ENCODE data around the gene NMRK2.

DNA sequence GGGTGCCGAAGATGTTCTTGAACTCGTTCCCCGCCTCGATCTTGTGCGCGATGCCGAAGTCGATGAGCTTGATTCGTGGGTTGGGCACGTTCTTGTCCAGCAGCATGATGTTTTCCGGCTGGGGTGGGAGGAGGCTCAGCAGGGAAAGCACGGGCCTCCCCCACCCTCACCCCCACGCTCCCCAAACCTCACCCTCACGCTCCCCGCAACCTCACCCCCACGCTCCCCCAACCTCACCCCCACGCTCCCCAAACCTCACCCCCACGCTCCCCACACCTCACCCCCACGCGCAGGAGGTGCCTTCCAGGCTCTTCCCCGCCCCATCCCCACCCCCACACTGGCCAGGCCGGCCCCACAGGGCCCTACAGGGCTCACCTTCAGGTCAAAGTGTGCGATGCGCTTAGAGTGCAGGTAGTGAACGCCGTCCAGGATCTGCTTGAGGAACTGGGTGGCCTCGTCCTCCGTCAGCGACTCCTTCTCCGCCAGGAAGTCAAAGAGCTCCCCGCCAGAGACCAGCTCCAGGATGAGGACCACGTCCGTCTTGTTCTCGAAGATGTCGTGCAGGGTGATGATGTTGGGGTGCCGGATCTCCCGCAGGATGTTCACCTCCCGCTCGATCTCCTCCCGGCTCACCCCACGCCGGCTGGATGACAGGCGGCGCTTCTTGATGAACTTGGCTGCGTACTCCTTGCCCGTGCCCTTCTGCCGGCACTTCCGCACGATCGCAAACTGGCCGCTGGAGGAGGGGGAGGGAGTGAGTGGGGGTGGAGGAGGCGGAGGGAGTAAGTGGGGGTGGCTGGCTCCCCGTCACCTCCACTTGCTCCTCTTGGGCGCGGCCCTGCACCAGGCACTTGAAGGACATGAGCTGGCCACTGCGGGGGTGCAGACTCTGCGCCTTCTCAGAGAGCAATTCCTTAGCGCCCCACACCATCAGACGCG, 31.7 kb downstream of the NMRK2 start:
- TF ChIP-seq, protein P1, sequence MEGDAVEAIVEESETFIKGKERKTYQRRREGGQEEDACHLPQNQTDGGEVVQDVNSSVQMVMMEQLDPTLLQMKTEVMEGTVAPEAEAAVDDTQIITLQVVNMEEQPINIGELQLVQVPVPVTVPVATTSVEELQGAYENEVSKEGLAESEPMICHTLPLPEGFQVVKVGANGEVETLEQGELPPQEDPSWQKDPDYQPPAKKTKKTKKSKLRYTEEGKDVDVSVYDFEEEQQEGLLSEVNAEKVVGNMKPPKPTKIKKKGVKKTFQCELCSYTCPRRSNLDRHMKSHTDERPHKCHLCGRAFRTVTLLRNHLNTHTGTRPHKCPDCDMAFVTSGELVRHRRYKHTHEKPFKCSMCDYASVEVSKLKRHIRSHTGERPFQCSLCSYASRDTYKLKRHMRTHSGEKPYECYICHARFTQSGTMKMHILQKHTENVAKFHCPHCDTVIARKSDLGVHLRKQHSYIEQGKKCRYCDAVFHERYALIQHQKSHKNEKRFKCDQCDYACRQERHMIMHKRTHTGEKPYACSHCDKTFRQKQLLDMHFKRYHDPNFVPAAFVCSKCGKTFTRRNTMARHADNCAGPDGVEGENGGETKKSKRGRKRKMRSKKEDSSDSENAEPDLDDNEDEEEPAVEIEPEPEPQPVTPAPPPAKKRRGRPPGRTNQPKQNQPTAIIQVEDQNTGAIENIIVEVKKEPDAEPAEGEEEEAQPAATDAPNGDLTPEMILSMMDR (IDR thresholded peaks at IDR 0.05) = no peak
- TF ChIP-seq, protein P2, sequence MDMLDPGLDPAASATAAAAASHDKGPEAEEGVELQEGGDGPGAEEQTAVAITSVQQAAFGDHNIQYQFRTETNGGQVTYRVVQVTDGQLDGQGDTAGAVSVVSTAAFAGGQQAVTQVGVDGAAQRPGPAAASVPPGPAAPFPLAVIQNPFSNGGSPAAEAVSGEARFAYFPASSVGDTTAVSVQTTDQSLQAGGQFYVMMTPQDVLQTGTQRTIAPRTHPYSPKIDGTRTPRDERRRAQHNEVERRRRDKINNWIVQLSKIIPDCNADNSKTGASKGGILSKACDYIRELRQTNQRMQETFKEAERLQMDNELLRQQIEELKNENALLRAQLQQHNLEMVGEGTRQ (CRISPR knock-in tag; IDR thresholded peaks at IDR 0.05) = no peak
- TF ChIP-seq, protein P3, sequence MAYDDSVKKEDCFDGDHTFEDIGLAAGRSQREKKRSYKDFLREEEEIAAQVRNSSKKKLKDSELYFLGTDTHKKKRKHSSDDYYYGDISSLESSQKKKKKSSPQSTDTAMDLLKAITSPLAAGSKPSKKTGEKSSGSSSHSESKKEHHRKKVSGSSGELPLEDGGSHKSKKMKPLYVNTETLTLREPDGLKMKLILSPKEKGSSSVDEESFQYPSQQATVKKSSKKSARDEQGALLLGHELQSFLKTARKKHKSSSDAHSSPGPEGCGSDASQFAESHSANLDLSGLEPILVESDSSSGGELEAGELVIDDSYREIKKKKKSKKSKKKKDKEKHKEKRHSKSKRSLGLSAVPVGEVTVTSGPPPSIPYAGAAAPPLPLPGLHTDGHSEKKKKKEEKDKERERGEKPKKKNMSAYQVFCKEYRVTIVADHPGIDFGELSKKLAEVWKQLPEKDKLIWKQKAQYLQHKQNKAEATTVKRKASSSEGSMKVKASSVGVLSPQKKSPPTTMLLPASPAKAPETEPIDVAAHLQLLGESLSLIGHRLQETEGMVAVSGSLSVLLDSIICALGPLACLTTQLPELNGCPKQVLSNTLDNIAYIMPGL (CRISPR knock-in tag; IDR thresholded peaks at IDR 0.05) = no peak
- TF ChIP-seq, protein P4, sequence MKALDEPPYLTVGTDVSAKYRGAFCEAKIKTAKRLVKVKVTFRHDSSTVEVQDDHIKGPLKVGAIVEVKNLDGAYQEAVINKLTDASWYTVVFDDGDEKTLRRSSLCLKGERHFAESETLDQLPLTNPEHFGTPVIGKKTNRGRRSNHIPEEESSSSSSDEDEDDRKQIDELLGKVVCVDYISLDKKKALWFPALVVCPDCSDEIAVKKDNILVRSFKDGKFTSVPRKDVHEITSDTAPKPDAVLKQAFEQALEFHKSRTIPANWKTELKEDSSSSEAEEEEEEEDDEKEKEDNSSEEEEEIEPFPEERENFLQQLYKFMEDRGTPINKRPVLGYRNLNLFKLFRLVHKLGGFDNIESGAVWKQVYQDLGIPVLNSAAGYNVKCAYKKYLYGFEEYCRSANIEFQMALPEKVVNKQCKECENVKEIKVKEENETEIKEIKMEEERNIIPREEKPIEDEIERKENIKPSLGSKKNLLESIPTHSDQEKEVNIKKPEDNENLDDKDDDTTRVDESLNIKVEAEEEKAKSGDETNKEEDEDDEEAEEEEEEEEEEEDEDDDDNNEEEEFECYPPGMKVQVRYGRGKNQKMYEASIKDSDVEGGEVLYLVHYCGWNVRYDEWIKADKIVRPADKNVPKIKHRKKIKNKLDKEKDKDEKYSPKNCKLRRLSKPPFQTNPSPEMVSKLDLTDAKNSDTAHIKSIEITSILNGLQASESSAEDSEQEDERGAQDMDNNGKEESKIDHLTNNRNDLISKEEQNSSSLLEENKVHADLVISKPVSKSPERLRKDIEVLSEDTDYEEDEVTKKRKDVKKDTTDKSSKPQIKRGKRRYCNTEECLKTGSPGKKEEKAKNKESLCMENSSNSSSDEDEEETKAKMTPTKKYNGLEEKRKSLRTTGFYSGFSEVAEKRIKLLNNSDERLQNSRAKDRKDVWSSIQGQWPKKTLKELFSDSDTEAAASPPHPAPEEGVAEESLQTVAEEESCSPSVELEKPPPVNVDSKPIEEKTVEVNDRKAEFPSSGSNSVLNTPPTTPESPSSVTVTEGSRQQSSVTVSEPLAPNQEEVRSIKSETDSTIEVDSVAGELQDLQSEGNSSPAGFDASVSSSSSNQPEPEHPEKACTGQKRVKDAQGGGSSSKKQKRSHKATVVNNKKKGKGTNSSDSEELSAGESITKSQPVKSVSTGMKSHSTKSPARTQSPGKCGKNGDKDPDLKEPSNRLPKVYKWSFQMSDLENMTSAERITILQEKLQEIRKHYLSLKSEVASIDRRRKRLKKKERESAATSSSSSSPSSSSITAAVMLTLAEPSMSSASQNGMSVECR (CRISPR knock-in tag; IDR thresholded peaks at IDR 0.05; ENCODE audit: borderline replicate concordance) = no peak
- TF ChIP-seq, protein P5, sequence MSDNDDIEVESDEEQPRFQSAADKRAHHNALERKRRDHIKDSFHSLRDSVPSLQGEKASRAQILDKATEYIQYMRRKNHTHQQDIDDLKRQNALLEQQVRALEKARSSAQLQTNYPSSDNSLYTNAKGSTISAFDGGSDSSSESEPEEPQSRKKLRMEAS (CRISPR knock-in tag; IDR thresholded peaks at IDR 0.05) = no peak
- TF ChIP-seq TP53 (CRISPR knock-in tag; IDR thresholded peaks at IDR 0.05) (no peak), ZNF121 (CRISPR knock-in tag; IDR thresholded peaks at IDR 0.05) (no peak), NFYB (CRISPR knock-in tag; conservative IDR thresholded peaks at IDR 0.05; ENCODE audit: low read depth) (no peak)
- TF ChIP-seq, protein P6, sequence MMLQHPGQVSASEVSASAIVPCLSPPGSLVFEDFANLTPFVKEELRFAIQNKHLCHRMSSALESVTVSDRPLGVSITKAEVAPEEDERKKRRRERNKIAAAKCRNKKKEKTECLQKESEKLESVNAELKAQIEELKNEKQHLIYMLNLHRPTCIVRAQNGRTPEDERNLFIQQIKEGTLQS (CRISPR knock-in tag; conservative IDR thresholded peaks at IDR 0.05) = no peak
- TF ChIP-seq, protein P7, sequence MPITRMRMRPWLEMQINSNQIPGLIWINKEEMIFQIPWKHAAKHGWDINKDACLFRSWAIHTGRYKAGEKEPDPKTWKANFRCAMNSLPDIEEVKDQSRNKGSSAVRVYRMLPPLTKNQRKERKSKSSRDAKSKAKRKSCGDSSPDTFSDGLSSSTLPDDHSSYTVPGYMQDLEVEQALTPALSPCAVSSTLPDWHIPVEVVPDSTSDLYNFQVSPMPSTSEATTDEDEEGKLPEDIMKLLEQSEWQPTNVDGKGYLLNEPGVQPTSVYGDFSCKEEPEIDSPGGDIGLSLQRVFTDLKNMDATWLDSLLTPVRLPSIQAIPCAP (CRISPR knock-in tag; IDR thresholded peaks at IDR 0.05) = no peak
